AG09309 (cell line): ENCODE results near the gene WDR73.

Experiments used
- DNase-seq: peaks from one replicate; pipeline ENCODE4 v3.0.0-alpha.2; 2010; ENCODE audit warnings: low read depth
- H3K4me3 ChIP-seq: 2 replicates; pipeline ENCODE4 v1.5.1; 2011; ENCODE audit warnings: mild to moderate bottlenecking, low read depth, low read length, moderate library complexity; ENCODE audit not compliant: control insufficient read depth
- TF ChIP-seq, protein P1 (sequence below): IDR thresholded peaks from 2 replicates; pipeline ENCODE4 v1.5.1; 2011; ENCODE audit warnings: mild to moderate bottlenecking, low read depth, low read length, inconsistent platforms; ENCODE audit not compliant: insufficient read depth, control insufficient read depth; ENCODE audit errors: missing control alignments

Gene WDR73

DNA sequence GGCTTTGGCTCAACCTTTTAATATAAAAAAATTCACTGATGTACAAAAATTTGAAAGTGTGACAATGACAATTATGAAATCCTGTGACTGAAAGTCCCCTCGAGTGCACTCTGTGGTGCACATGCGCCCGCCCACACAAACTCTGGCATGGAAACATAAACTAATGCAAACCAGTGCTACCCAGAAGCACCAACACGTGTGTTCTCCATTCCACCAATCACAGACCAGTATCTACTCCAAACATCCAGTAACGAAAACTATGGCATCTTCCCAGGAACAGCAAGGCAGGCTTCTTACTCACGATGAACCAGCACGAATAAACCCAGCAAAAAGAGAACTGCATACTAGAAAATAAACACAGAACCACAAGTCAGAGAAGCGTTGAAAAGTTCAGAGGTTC is 15.6 kb upstream of the WDR73 start:
- TF ChIP-seq, protein P1, sequence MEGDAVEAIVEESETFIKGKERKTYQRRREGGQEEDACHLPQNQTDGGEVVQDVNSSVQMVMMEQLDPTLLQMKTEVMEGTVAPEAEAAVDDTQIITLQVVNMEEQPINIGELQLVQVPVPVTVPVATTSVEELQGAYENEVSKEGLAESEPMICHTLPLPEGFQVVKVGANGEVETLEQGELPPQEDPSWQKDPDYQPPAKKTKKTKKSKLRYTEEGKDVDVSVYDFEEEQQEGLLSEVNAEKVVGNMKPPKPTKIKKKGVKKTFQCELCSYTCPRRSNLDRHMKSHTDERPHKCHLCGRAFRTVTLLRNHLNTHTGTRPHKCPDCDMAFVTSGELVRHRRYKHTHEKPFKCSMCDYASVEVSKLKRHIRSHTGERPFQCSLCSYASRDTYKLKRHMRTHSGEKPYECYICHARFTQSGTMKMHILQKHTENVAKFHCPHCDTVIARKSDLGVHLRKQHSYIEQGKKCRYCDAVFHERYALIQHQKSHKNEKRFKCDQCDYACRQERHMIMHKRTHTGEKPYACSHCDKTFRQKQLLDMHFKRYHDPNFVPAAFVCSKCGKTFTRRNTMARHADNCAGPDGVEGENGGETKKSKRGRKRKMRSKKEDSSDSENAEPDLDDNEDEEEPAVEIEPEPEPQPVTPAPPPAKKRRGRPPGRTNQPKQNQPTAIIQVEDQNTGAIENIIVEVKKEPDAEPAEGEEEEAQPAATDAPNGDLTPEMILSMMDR = no peak
- H3K4me3 ChIP-seq = no peak overlapping the region
- peak; percentile 90 for DNase-seq

DNA sequence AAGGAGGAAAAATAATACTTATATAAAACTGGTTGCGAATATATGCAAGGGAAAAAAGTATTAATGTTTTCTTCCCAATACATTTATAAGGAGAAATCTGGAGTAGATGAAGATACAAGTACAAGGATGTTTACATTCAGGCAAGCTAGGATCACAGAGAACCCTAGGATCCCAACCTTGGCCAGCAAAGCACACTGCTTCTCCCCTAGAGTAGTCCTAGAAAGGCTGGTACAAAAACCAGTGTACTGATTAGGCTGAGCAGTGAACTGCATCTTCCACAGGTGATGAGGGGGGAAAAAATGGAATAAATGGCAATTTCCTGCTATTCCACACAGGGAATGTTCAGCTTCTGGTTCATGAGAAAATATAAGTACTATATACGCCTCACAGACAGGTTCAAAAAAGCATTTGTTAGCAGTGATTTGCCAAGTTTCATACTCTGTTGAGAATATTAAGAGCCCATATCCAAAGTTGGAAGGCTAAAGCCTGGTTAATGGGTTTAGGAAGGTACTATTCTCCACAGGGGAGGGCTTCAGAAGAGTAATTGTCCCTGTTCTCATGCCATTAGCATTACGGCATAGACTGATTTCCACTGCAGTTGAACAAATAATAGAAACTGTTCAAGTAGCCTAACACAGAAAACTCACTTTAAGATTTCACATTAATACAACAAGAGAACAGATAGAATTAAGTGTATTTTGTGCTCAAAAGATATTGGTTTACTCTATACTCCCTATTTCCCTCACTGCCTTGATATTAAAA is 14.3 kb upstream of the WDR73 start:
- no peak for DNase-seq
- TF ChIP-seq, protein P1 = no peak

DNA sequence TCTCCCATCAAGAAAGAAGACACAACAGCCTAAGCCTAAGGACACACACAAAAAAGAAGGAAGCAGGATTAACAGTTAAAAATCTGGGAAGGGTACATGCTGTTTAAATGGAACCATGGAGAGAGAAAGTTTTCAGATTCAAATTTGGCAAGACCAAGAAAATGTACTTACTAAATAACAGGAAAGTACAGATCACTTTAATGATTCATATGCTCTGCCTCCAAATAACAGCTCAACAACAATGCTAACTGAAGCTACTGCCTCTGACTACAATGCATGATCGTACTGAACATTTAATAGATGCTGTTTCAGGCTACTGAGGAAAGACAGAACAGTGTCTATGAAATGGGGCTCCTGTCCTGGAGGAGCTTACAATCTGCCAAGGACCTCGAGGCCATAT is 12.3 kb upstream of the WDR73 start:
- no peak overlapping the region for H3K4me3 ChIP-seq
- TF ChIP-seq, protein P1 = no peak
- DNase-seq = no peak

More for the DNA sequence above, 14.3 kb upstream of the WDR73 start:
- H3K4me3 ChIP-seq = no peak overlapping the region

DNA sequence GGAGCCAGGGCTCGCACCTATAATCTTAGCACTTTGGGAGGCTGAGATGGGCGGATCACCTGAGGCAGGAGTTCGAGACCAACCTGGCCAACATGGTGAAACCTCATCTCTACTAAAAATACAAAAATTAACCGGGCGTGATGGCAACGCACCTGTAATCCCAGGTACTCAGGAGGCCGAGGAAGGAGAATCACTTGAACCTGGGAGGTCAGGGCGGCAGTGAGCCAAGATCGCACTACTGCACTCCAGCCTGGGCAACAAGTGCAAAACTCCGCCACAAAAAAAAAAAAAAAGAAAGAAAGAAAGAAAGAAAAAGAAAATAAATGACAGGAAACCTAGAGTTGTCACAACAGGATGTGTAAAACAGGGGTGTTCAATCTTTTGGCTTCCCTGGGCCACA is 6.9 kb upstream of the WDR73 start:
- DNase-seq = no peak
- no peak overlapping the region for H3K4me3 ChIP-seq
- TF ChIP-seq, protein P1 = no peak

DNA sequence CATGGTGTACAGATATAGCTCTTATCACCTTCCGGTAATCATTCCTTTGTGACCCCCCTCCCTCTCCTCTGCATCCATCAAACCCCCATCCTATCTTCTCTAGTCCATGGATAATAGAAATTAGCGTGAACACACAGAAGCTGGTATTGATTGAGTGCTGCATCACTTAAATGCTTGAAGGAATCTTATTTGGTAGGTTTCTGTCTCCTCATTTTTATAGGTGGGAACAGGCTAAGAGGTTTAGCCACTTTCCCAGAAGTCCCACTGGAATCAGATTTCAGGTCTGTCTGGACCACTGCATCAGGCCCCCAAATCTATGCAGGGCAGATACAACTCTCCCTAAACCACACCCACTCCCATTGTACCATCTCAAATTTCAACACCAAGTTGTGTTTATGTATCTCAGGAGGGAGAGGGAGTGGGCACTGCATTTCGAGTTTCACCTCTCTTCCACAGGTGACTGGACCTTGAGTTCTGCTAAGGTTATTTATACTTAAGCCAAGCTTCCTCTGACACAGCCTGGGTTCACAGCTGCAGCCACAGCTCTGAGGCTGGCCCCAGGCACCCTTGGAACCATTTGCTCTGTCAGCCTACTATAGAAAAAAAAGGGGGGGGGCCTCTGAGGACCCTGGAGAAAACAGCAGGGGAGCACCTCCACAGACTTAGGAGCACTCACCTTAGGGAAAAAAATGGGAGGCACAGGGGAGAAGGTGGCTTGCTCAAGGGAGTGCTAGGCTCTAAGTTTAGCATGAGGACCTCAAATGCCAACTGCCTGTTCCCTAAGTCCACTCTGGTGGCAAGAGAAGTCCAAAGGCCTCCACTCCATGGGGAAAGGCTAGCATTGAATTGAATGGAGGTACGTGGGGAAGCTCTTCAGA is 6.1 kb upstream of the WDR73 start:
- H3K4me3 ChIP-seq = no peak overlapping the region
- TF ChIP-seq, protein P1 = no peak
- no peak for DNase-seq

DNA sequence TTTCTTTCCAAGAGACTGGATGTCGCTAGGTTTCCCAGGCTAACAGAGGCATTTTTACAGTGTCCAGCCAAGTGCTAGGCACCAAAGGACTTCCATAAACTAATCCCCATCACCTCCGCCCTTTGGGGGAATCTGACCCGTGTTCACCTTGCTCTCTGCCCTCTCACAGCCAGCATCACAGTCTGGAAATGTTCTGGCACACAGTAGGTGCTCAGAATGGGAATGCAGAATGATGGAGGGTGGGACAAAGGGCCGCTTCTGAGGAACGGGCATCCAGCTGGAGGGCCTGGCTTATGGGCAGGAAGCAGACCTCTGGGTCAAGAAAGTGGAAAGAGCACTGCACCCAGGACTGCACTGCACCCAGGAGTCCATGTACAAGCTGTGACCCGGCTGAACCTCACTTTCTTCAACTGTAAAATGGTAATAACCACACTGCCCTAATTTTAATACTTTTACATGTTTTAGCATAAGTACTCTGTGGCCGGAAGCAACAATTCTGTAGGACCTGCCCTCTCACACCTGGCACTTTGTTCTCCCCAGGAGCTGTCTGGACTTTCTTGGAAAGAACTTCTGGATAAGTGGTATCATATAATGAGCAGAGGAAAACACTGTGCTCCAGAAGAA is 4.8 kb upstream of the WDR73 start:
- no peak for DNase-seq
- TF ChIP-seq, protein P1 = no peak
- H3K4me3 ChIP-seq = peak overlapping the region; percentile 46
